H9 (cell line): ENCODE data around the gene COPS4. TPM values are rescaled to one million over a fixed set of nuclear protein-coding genes. Genes with fewer than 3 reads are reported as not detected.

Experiments
- DNase-seq: peaks from one replicate; pipeline ENCODE4 v3.0.0-alpha.2; 2017
- H2AFZ ChIP-seq: one replicate; pipeline ENCODE4 v1.6.1; 2013; ENCODE audit warnings: mild to moderate bottlenecking, low read length, control low read depth, moderate library complexity
- H2AK5ac ChIP-seq: 2 replicates; pipeline ENCODE4 v1.6.1; 2013; ENCODE audit warnings: low read length, control low read depth, mixed read lengths; ENCODE audit not compliant: insufficient read length
- H2BK120ac ChIP-seq: one replicate; pipeline ENCODE4 v1.6.1; 2013; ENCODE audit warnings: low read depth, mild to moderate bottlenecking, low read length, control low read depth, inconsistent platforms; ENCODE audit not compliant: poor library complexity, severe bottlenecking
- H2BK12ac ChIP-seq: 2 replicates; pipeline ENCODE4 v1.6.1; 2013; ENCODE audit warnings: low read length, control low read depth, mixed read lengths, low read depth; ENCODE audit not compliant: insufficient read length
- H2BK15ac ChIP-seq: 2 replicates; pipeline ENCODE4 v1.6.1; 2013; ENCODE audit warnings: low read depth, low read length, control low read depth
- H2BK20ac ChIP-seq: one replicate; pipeline ENCODE4 v1.6.1; 2013; ENCODE audit warnings: low read depth, mild to moderate bottlenecking, low read length, control low read depth, inconsistent platforms; ENCODE audit not compliant: poor library complexity, severe bottlenecking
- H2BK5ac ChIP-seq: 2 replicates; pipeline ENCODE4 v1.6.1; 2013; ENCODE audit warnings: low read length, control low read depth, mixed read lengths; ENCODE audit not compliant: insufficient read length
- H3K14ac ChIP-seq: 2 replicates; pipeline ENCODE4 v1.6.1; 2013; ENCODE audit warnings: low read length, control low read depth; ENCODE audit not compliant: insufficient read depth
- H3K18ac ChIP-seq: 2 replicates; pipeline ENCODE4 v1.6.1; 2013; ENCODE audit warnings: low read depth, mild to moderate bottlenecking, mixed read lengths, low read length, control low read depth; ENCODE audit not compliant: insufficient read length
- H3K23ac ChIP-seq: 2 replicates; pipeline ENCODE4 v1.6.1; 2013; ENCODE audit warnings: low read length, control low read depth, mixed read lengths, low read depth; ENCODE audit not compliant: insufficient read length
- H3K23me2 ChIP-seq: 2 replicates; pipeline ENCODE4 v1.6.1; 2013; ENCODE audit warnings: low read depth, mild to moderate bottlenecking, mixed read lengths, low read length, control low read depth; ENCODE audit not compliant: insufficient read length, poor library complexity, severe bottlenecking
- H3K27ac ChIP-seq: 2 replicates; pipeline ENCODE4 v1.5.1; 2013; ENCODE audit warnings: low read length, control low read depth, mixed read lengths, low read depth; ENCODE audit not compliant: insufficient read length
- H3K27me3 ChIP-seq: 2 replicates; pipeline ENCODE4 v1.6.1; 2013; ENCODE audit warnings: low read length, control low read depth, inconsistent platforms; ENCODE audit not compliant: insufficient read depth
- H3K4ac ChIP-seq: 2 replicates; pipeline ENCODE4 v1.6.1; 2013; ENCODE audit warnings: low read depth, mild to moderate bottlenecking, control low read depth, inconsistent platforms, low read length, moderate library complexity
- H3K4me1 ChIP-seq: 2 replicates; pipeline ENCODE4 v1.6.1; 2013; ENCODE audit warnings: low read length, control low read depth, inconsistent platforms; ENCODE audit not compliant: insufficient read depth
- H3K4me2 ChIP-seq: 2 replicates; pipeline ENCODE4 v1.6.1; 2013; ENCODE audit warnings: low read length, control low read depth, mixed read lengths; ENCODE audit not compliant: insufficient read length, insufficient read depth
- H3K56ac ChIP-seq: 2 replicates; pipeline ENCODE4 v1.6.1; 2013; ENCODE audit warnings: low read depth, mild to moderate bottlenecking, mixed read lengths, low read length, control low read depth; ENCODE audit not compliant: insufficient read length
- H3K79me1 ChIP-seq: 2 replicates; pipeline ENCODE4 v1.6.1; 2013; ENCODE audit warnings: low read depth, mild to moderate bottlenecking, moderate library complexity, low read length, control low read depth, inconsistent platforms; ENCODE audit not compliant: insufficient read depth, poor library complexity, severe bottlenecking
- H3K79me2 ChIP-seq: 2 replicates; pipeline ENCODE4 v1.6.1; 2013; ENCODE audit warnings: low read length, control low read depth, inconsistent platforms; ENCODE audit not compliant: insufficient read depth
- H3K9ac ChIP-seq: 2 replicates; pipeline ENCODE4 v1.6.1; 2013; ENCODE audit warnings: low read length, control low read depth, mixed read lengths; ENCODE audit not compliant: insufficient read length; ENCODE audit errors: extremely low read depth
- H3K9me3 ChIP-seq: one replicate; pipeline ENCODE4 v1.6.1; 2013; ENCODE audit warnings: low read depth, low read length, inconsistent platforms; ENCODE audit not compliant: control insufficient read depth
- H3T11ph ChIP-seq: one replicate; pipeline ENCODE4 v1.6.1; 2013; ENCODE audit warnings: mild to moderate bottlenecking, low read length, control low read depth, inconsistent platforms
- H4K20me1 ChIP-seq: one replicate; pipeline ENCODE4 v1.6.1; 2013; ENCODE audit not compliant: control insufficient read depth, insufficient read length, insufficient read depth
- H4K5ac ChIP-seq: 2 replicates; pipeline ENCODE4 v1.6.1; 2013; ENCODE audit warnings: low read depth, mild to moderate bottlenecking, mixed read lengths, low read length, control low read depth; ENCODE audit not compliant: insufficient read length
- H4K8ac ChIP-seq: replicated peaks from 2 replicates; pipeline ENCODE4 v1.6.1; 2013; ENCODE audit warnings: low read length, control low read depth, mixed read lengths, low read depth; ENCODE audit not compliant: insufficient read length
- H4K91ac ChIP-seq: 2 replicates; pipeline ENCODE4 v1.6.1; 2013; ENCODE audit warnings: low read depth, mild to moderate bottlenecking, moderate library complexity, mixed read lengths, low read length, control low read depth; ENCODE audit not compliant: insufficient read length
- H3K27ac Mint-ChIP-seq, 3 experiments: 2 replicates in 2 of 3; 3 replicates in 1 of 3; pipeline ENCODE4 v1.8.0; 2020 to 2021; ENCODE audit warnings: mixed read lengths in 3 of 3, mild to moderate bottlenecking in 1 of 3, moderate library complexity in 1 of 3
- H3K27me3 Mint-ChIP-seq: 2 replicates; pipeline ENCODE4 v1.8.0; 2021; ENCODE audit warnings: low read depth, mild to moderate bottlenecking, moderate library complexity, mixed read lengths
- H3K36me3 Mint-ChIP-seq, 3 experiments: 2 replicates in 2 of 3; 3 replicates in 1 of 3; pipeline ENCODE4 v1.8.0; 2020 to 2021; ENCODE audit warnings: low read depth in 3 of 3, mixed read lengths in 3 of 3; ENCODE audit not compliant: insufficient read depth in 1 of 3
- H3K4me1 Mint-ChIP-seq, 2 experiments: 2 replicates each; pipeline ENCODE4 v1.8.0; 2020; ENCODE audit warnings: mixed read lengths in 2 of 2
- H3K4me3 Mint-ChIP-seq, 2 experiments: 2 replicates in 1 of 2; 3 replicates in 1 of 2; pipeline ENCODE4 v1.8.0; 2020 to 2021; ENCODE audit warnings: mild to moderate bottlenecking in 2 of 2, mixed read lengths in 2 of 2, moderate library complexity in 1 of 2
- H3K9me3 Mint-ChIP-seq, 2 experiments: 2 replicates in 1 of 2; 3 replicates in 1 of 2; pipeline ENCODE4 v1.8.0; 2020; ENCODE audit warnings: mild to moderate bottlenecking in 2 of 2, mixed read lengths in 2 of 2, moderate library complexity in 1 of 2
- CTCF ChIP-seq: fragments of 200-600 bp; sonication (generic); conservative IDR thresholded peaks from 3 replicates; pipeline ENCODE4 v1.8.0; 2021; ENCODE audit warnings: antibody characterized with exemption, mild to moderate bottlenecking
- WGBS: extraction: QIAGEN DNeasy Blood & Tissue Kit; methylation state at CpG from one replicate; pipeline ENCODE4 v1.1.7; 2013; ENCODE audit warnings: missing lambda C conversion rate, low lambda C conversion rate, mixed read lengths; ENCODE audit not compliant: insufficient read length; ENCODE audit errors: extremely low coverage; 5-methylcytosine and 5-hydroxymethylcytosine counted together
- total RNA-seq: library from RNA; stranded (reverse); gene quantifications from 2 replicates; pipeline ENCODE4 v1.2.1, GENCODE V29; 2021

The COPS4 gene
- total RNA-seq, 1 experiment from 2014 or later: 39.9 TPM

DNA sequence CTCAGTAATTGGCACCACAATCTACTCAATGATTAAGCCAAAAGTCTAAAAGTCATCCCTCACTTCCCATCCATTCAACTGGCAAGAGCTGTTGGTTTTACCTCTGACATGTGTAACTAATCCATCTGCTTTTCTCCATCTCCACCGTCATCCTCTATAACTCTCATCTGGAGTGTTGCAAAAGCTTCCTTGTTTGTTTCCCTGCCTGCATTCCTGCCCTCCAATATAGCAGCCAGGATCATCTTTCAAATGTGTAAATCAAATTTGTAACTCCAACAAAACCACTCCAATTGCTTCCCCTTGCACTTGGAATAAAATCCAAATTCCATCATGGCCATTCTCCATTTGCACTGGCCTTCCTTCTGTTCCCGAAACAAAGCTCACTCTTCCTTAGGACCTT is 83.9 kb downstream of the COPS4 start:
- H2BK15ac ChIP-seq: no peak overlapping the region
- H4K20me1 ChIP-seq: no peaks in the 10 kb centered on the region
- peaks cover 11% of the 10 kb centered on the region in 2 experiments; a peak in 4 of 5 replicates for H3K9me3 Mint-ChIP-seq
- H2BK12ac ChIP-seq: no peak overlapping the region
- no peak overlapping the region for H3K56ac ChIP-seq
- no peak overlapping the region for H4K5ac ChIP-seq
- H3K79me2 ChIP-seq: no peaks in the 10 kb centered on the region
- H3K23ac ChIP-seq: no peak overlapping the region
- H3K27me3 ChIP-seq: no peaks in the 10 kb centered on the region
- H2BK5ac ChIP-seq: no peak overlapping the region
- no peaks in the 10 kb centered on the region for H3K23me2 ChIP-seq
- no peak overlapping the region for H2BK120ac ChIP-seq
- H2BK20ac ChIP-seq: no peak overlapping the region
- no peaks in the 10 kb centered on the region for H3K79me1 ChIP-seq
- no peak overlapping the region for H3K4me2 ChIP-seq
- no peak overlapping the region for H3K4me3 Mint-ChIP-seq
- H3K4ac ChIP-seq: no peak overlapping the region
- no peak overlapping the region for H4K8ac ChIP-seq
- H3K18ac ChIP-seq: no peak overlapping the region
- H3K27me3 Mint-ChIP-seq: no peaks in the 10 kb centered on the region
- H4K91ac ChIP-seq: no peak overlapping the region
- H3K4me1 ChIP-seq: no peaks in the 10 kb centered on the region
- no peak overlapping the region for H3K9ac ChIP-seq
- WGBS: no CpG with 5 or more reads among the region's 2 CpGs
- no peak overlapping the region for H2AFZ ChIP-seq
- H3K27ac ChIP-seq: no peak overlapping the region
- TF ChIP-seq CTCF: no peak
- no peak for DNase-seq
- H3K36me3 Mint-ChIP-seq: peaks cover 0 to 5% (median 0%) of the 10 kb centered on the region in 3 experiments; a peak in 1 of 7 replicates
- peaks cover 17 to 19% of the 10 kb centered on the region in 2 experiments for H3K4me1 Mint-ChIP-seq
- no peak overlapping the region for H2AK5ac ChIP-seq
- H3K14ac ChIP-seq: no peak overlapping the region
- no peaks in the 10 kb centered on the region for H3K9me3 ChIP-seq
- no peak overlapping the region for H3K27ac Mint-ChIP-seq
- no peak overlapping the region for H3T11ph ChIP-seq
